NCI-H1694 treated with DMSO at 0.1 percent for 48 hours (cell line): ENCODE data around the gene TBC1D2B.
A peak's percentile ranks its signal among the peaks of the same experiment; 100 is the strongest.
"Not testable (repeated sequence)": the region's sequence is repeated elsewhere in the genome, so short reads cannot be mapped to it uniquely, and the experiment has no call there.

Experiments used
- DNase-seq: peaks from one replicate; lab custom pipeline; 2025; lab: John Stamatoyannopoulos, UW

Gene TBC1D2B

GRCh38 chr15:77975332-77976094, 102.0 kb downstream of the TBC1D2B start:
- DNase-seq = peak; percentile 60

GRCh38 chr15:77974416-77975331, 102.8 kb downstream of the TBC1D2B start:
- no peak for DNase-seq

- peak; percentile 71 for DNase-seq
Measured at GRCh38 chr15:77974098-77974414, 103.5 kb downstream of the TBC1D2B start.

GRCh38 chr15:77973273-77974097, 104.0 kb downstream of the TBC1D2B start:
- not testable (repeated sequence) for DNase-seq

- not testable (repeated sequence) for DNase-seq
Measured at GRCh38 chr15:77972706-77973105, 104.8 kb downstream of the TBC1D2B start.

GRCh38 chr15:77971875-77972274, 105.6 kb downstream of the TBC1D2B start:
- not testable (repeated sequence) for DNase-seq

GRCh38 chr15:77970813-77971360, 106.6 kb downstream of the TBC1D2B start:
- DNase-seq = not testable (repeated sequence)

- DNase-seq = no peak
Measured at GRCh38 chr15:77969055-77969454, 108.5 kb downstream of the TBC1D2B start.

- no peak for DNase-seq
Measured at GRCh38 chr15:77967798-77968197, 109.7 kb downstream of the TBC1D2B start.

GRCh38 chr15:77967235-77967615, 110.3 kb downstream of the TBC1D2B start:
- not testable (repeated sequence) for DNase-seq

- peak; percentile 36 for DNase-seq
Measured at GRCh38 chr15:77966540-77967234, 110.8 kb downstream of the TBC1D2B start.

GRCh38 chr15:77964193-77964592, 113.3 kb downstream of the TBC1D2B start:
- DNase-seq = no peak

GRCh38 chr15:77959432-77959879, 118.1 kb downstream of the TBC1D2B start:
- peak; percentile 21 for DNase-seq

- not testable (repeated sequence) for DNase-seq
Measured at GRCh38 chr15:77958716-77959431, 118.6 kb downstream of the TBC1D2B start.

GRCh38 chr15:77958021-77958420, 119.5 kb downstream of the TBC1D2B start:
- not testable (repeated sequence) for DNase-seq

GRCh38 chr15:77953926-77954325, 123.6 kb downstream of the TBC1D2B start:
- not testable (repeated sequence) for DNase-seq

GRCh38 chr15:77952928-77953446, 124.5 kb downstream of the TBC1D2B start:
- DNase-seq = not testable (repeated sequence)

GRCh38 chr15:77951105-77951786, 126.3 kb downstream of the TBC1D2B start:
- not testable (repeated sequence) for DNase-seq

- DNase-seq = not testable (repeated sequence)
Measured at GRCh38 chr15:77950470-77950869, 127.0 kb downstream of the TBC1D2B start.

- DNase-seq = no peak
Measured at GRCh38 chr15:77945566-77945965, 131.9 kb downstream of the TBC1D2B start.
